WERI-Rb-1 (cell line): ENCODE data around the gene ZFP36.

Source experiments
- DNase-seq: peaks from one replicate; pipeline ENCODE4 v3.0.0-alpha.2; 2020
- H3K27ac ChIP-seq: fragments of 250-450 bp; sonication (Bioruptor Pico); 2 replicates; pipeline ENCODE4 v1.5.1; 2020; ENCODE audit warnings: mild to moderate bottlenecking, moderate library complexity
- H3K27me3 ChIP-seq: fragments of 250-450 bp; sonication (Bioruptor Pico); 2 replicates; pipeline ENCODE4 v1.5.1; 2021; ENCODE audit warnings: mild to moderate bottlenecking, low read depth, moderate library complexity; ENCODE audit not compliant: insufficient read depth, severe bottlenecking
- H3K36me3 ChIP-seq: fragments of 250-450 bp; sonication (Bioruptor Pico); 2 replicates; pipeline ENCODE4 v1.5.1; 2020; ENCODE audit warnings: mild to moderate bottlenecking, moderate library complexity
- H3K4me3 ChIP-seq: 2 replicates; pipeline ENCODE4 v1.5.1; 2011; ENCODE audit warnings: low read depth, mild to moderate bottlenecking, control low read depth, low read length
- H3K9me3 ChIP-seq: fragments of 250-450 bp; sonication (Bioruptor Pico); 2 replicates; pipeline ENCODE4 v1.5.1; 2021; ENCODE audit warnings: mild to moderate bottlenecking, moderate library complexity; ENCODE audit not compliant: severe bottlenecking
- TF ChIP-seq, protein P1 (sequence below): IDR thresholded peaks from 2 replicates; pipeline ENCODE4 v1.5.1; 2011; ENCODE audit warnings: low read depth, mild to moderate bottlenecking, control low read depth, inconsistent platforms, low read length

Gene ZFP36

DNA sequence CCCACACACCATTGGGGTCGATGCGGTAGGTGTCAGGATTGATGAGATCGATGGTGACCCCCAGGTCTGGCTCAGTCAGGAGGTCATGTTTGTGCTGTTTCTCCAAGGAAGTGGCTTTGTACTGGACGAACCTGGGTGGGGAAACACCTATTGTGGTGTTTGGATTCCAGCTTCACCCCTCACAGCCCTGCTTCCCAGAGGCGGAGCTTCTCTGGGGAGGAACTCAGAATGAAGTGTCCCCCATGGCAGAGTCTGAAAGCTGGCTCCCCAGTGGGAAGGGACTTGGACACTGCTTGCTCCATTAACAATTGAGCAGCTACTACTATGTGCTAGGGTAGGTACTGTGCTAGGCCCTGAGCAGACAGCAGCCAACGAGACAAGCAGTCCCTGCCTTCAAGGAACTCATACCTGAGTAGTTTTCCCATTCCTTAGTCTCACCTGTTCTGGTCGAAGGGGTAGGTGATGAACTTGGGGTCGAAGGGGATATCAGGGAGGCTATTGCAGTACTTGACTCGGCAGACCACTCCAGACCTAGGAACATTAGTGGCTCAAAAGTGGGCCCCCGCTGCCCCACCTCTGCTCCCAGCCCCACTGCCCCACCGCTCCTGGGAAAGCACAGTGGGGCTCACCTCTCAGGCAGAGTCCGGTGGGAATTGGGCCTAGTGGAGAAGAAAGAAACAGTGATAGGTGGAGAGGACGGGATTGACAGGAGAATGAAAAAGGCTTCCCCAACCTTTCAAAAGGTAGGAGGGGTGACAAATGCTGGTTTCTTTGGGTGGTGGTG, 16.8 kb upstream of the ZFP36 start:
- H3K9me3 ChIP-seq, result no peaks in the 10 kb centered on the region
- no peaks in the 10 kb centered on the region for H3K27me3 ChIP-seq
- peaks cover 56% of the 10 kb centered on the region for H3K36me3 ChIP-seq
- H3K4me3 ChIP-seq, result peak overlapping the region; percentile 99
- DNase-seq, result no peak
- peak overlapping the region; percentile 98 for H3K27ac ChIP-seq
- TF ChIP-seq, protein P1, sequence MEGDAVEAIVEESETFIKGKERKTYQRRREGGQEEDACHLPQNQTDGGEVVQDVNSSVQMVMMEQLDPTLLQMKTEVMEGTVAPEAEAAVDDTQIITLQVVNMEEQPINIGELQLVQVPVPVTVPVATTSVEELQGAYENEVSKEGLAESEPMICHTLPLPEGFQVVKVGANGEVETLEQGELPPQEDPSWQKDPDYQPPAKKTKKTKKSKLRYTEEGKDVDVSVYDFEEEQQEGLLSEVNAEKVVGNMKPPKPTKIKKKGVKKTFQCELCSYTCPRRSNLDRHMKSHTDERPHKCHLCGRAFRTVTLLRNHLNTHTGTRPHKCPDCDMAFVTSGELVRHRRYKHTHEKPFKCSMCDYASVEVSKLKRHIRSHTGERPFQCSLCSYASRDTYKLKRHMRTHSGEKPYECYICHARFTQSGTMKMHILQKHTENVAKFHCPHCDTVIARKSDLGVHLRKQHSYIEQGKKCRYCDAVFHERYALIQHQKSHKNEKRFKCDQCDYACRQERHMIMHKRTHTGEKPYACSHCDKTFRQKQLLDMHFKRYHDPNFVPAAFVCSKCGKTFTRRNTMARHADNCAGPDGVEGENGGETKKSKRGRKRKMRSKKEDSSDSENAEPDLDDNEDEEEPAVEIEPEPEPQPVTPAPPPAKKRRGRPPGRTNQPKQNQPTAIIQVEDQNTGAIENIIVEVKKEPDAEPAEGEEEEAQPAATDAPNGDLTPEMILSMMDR, result no peak

DNA sequence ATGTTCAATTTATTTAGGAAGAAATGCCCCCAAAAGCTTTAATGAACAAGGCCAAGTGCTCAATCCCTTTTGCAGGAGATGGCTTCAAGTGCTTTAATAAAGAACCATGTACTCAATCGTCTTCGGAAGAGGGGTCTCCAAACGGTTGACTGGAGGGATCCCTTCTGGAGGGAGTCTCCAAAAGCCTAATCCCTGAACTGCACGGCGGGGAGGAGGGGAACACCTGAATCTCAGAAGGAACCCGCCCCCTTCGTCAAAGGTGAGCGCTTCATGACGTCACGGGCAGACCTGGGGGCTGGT, 16.2 kb upstream of the ZFP36 start:
- no peak for DNase-seq
- no peaks in the 10 kb centered on the region for H3K27me3 ChIP-seq
- H3K4me3 ChIP-seq, result peak overlapping the region; percentile 99
- peak overlapping the region; percentile 98 for H3K27ac ChIP-seq
- TF ChIP-seq, protein P1, result no peak
- H3K9me3 ChIP-seq, result no peaks in the 10 kb centered on the region
- peaks cover 57% of the 10 kb centered on the region for H3K36me3 ChIP-seq

DNA sequence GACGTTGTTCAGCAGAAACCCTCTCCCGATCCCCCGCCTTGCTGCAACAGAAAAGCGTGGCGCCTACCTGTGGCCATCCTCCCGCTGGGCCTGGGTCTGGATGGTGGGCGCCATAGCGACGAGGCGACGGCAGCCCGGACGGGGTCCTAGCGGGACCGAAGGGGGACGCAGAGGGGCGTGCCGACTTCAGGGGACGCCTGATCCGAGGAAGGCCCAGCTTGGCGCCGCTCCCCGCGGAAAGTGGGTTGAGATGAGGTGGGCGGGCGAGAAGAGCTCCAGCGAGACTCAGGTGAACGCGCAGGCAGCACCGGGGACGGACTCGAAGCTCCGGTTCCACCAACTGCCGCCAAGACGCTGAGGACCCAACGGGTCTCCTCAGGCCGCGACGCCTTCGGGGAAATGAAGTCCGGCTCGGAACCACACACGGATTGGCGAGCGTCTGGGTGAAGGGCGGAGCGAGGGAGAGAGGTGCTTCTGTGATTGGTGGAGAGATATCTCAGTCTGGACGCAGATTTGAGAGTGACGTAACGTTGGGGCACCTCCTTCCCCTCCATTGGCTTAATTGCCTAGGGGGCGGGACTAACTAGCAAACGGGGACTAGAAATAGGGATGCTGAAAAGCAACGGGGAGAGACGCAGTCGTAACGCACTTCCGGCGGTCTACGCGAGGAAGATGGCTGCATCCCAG, 15.8 kb upstream of the ZFP36 start, which contains the start of the genes MED29 and PAF1:
Gene MED29, plus strand, starts transcription at position 628 of the 687 bp plus-strand sequence. Its CDS starts 45 bp downstream, at position 673.
Gene PAF1, minus strand, starts transcription at position 356 of the 687 bp plus-strand sequence. Its CDS starts 242 bp downstream, at position 114.
- H3K36me3 ChIP-seq, result peaks cover 54% of the 10 kb centered on the region
- DNase-seq, result peak; percentile 98
- H3K4me3 ChIP-seq, result peak within 1 kb of the TSS; percentile 99
- no peaks in the 10 kb centered on the region for H3K27me3 ChIP-seq
- TF ChIP-seq, protein P1, result 0 out of 2 replicates have a peak, but pooled peaks have one; percentile 10
- no peaks in the 10 kb centered on the region for H3K9me3 ChIP-seq
- peak within 1 kb of the TSS; percentile 98 for H3K27ac ChIP-seq

DNA sequence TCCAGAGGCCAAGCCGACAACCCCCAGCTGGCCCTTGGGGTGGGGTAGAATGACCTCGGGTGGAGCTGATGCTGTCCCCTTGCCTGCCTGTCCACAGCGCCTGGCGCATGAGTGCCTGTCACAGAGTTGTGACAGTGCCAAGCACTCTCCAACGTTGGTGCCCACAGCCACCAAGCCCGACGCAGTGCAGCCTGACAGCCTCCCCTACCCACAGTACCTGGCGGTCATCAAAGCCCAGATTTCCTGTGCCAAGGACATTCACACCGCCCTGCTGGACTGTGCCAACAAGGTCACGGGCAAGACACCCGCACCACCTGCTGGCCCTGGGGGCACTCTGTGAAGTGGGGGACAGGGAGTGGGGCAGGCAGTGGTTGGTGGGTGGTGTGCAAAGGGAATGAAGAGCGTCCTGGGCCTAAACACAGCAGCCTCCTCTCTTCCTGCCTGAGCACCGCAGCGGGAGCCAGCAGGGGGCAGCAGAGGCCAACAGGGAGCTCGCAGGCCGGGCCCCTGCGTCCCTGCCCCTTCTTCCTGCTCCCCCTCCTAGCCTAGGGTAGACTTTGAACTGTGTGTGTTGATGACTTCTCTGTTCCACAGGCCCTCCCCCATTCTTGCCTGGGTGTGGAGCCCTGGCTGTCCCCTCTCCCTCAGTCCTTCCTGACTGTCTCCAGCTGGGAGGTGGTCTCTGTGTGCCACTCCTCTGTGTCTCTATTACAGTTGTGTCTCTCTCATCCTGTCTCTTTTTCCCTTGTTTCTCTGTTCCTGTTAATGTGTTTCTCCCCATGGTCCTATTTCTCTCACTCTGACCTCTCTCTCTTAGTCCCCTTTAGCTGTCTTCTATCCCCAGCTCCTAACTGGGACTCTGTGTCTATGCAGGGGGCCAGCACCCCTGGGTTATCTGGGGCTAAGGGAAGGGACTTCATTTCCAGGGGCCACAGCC, 9.0 kb upstream of the ZFP36 start:
- DNase-seq, result peak; percentile 81
- TF ChIP-seq, protein P1, result peak; percentile 97
- Histone ChIP-seq H3K9me3 (no peaks in the 10 kb centered on the region), H3K27ac (peak overlapping the region; percentile 20; the same call in 1 of the 2 replicates), H3K27me3 (no peaks in the 10 kb centered on the region), H3K36me3 (peaks cover 21% of the 10 kb centered on the region), H3K4me3 (no peak overlapping the region)

DNA sequence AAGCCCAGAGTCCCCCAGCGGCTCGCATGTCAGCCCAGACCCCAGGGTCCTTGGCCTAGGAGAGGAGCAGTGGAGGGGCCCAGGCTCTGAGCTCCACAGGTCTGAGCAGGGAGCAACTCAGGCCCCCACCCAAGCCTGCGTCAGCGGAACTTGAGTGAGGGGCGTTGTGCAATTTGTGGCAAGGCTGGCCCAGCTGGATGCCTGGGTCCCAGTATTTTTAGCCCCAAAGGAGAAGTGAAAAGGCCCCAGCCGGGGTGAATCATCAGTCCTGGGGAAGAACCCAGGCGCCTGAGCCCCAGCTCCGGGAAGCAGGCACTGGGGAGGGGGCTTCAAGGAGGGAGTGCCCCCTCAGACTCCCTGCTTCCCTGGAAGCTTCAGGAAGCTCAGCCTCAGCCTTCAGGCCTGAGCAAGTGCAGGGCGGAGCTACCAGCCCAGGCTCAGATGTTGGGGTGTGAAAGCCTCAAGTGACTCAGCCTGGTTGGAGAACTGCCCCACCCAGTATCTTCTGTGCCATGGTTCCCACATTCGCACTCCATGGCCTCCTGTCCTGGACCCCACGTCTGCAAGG, 8.3 kb upstream of the ZFP36 start:
- no peak overlapping the region; the same call in 1 of the 2 replicates for H3K27ac ChIP-seq
- TF ChIP-seq, protein P1, result no peak
- no peak for DNase-seq
- no peaks in the 10 kb centered on the region for H3K27me3 ChIP-seq
- H3K9me3 ChIP-seq, result no peaks in the 10 kb centered on the region
- H3K36me3 ChIP-seq, result peaks cover 20% of the 10 kb centered on the region
- H3K4me3 ChIP-seq, result no peak overlapping the region
